Muscle layer of colon (tissue), 2 donors: ENCODE results near the gene RPRD1B.

Experiments
- H3K27ac ChIP-seq: one replicate; pipeline ENCODE4 v1.7.0; 2013; ENCODE audit warnings: low read depth, mild to moderate bottlenecking, low read length, moderate library complexity
- H3K27me3 ChIP-seq, 2 donors: one replicate each; pipeline ENCODE4 v1.7.0; 2013; ENCODE audit warnings: low read length in 2 of 2, mild to moderate bottlenecking in 2 of 2; ENCODE audit not compliant: insufficient read depth in 2 of 2, control insufficient read depth in 1 of 2
- H3K36me3 ChIP-seq: one replicate; pipeline ENCODE4 v1.7.0; 2013; ENCODE audit warnings: mild to moderate bottlenecking, low read length; ENCODE audit not compliant: insufficient read depth
- H3K4me1 ChIP-seq: one replicate; pipeline ENCODE4 v1.7.0; 2013; ENCODE audit warnings: mild to moderate bottlenecking, low read length; ENCODE audit not compliant: insufficient read depth
- H3K4me3 ChIP-seq, 2 donors: one replicate each; pipeline ENCODE4 v1.7.0; 2013; ENCODE audit warnings: low read length in 2 of 2, low read depth in 1 of 2, mild to moderate bottlenecking in 1 of 2, moderate library complexity in 1 of 2
- H3K9ac ChIP-seq: one replicate; pipeline ENCODE4 v1.7.0; 2013; ENCODE audit warnings: low read length
- H3K9me3 ChIP-seq: one replicate; pipeline ENCODE4 v1.7.0; 2013; ENCODE audit warnings: mild to moderate bottlenecking, low read length
- donor health status: abdominal sarcoma.
- donor health status: Adenocarcinoma of cecum.

Gene RPRD1B

GRCh38 chr20:38063911-38064530, 30.5 kb downstream of the RPRD1B start:
- no peak overlapping the region for H3K4me3 ChIP-seq
- no peaks in the 10 kb centered on the region for H3K9me3 ChIP-seq
- H3K27ac ChIP-seq, result no peak overlapping the region
- H3K9ac ChIP-seq, result no peak overlapping the region
- H3K36me3 ChIP-seq, result peaks cover 73% of the 10 kb centered on the region
- H3K4me1 ChIP-seq, result no peaks in the 10 kb centered on the region
- H3K27me3 ChIP-seq, result no peaks in the 10 kb centered on the region

- no peaks in the 10 kb centered on the region for H3K27me3 ChIP-seq
- H3K9ac ChIP-seq, result no peak overlapping the region
- H3K4me1 ChIP-seq, result no peaks in the 10 kb centered on the region
- H3K9me3 ChIP-seq, result no peaks in the 10 kb centered on the region
- peaks cover 62% of the 10 kb centered on the region for H3K36me3 ChIP-seq
- no peak overlapping the region for H3K27ac ChIP-seq
- no peak overlapping the region for H3K4me3 ChIP-seq
Observed at GRCh38 chr20:38065764-38066375, 32.3 kb downstream of the RPRD1B start.

GRCh38 chr20:38066969-38067716, 33.6 kb downstream of the RPRD1B start:
- H3K4me3 ChIP-seq, result no peak overlapping the region
- peaks cover 65% of the 10 kb centered on the region for H3K36me3 ChIP-seq
- H3K9ac ChIP-seq, result no peak overlapping the region
- no peaks in the 10 kb centered on the region for H3K4me1 ChIP-seq
- no peaks in the 10 kb centered on the region for H3K9me3 ChIP-seq
- H3K27me3 ChIP-seq, result no peaks in the 10 kb centered on the region
- no peak overlapping the region for H3K27ac ChIP-seq

- no peak overlapping the region for H3K9ac ChIP-seq
- H3K4me3 ChIP-seq, result no peak overlapping the region
- H3K4me1 ChIP-seq, result peaks cover 4% of the 10 kb centered on the region
- peaks cover 62% of the 10 kb centered on the region for H3K36me3 ChIP-seq
- no peaks in the 10 kb centered on the region for H3K9me3 ChIP-seq
- H3K27ac ChIP-seq, result no peak overlapping the region
- H3K27me3 ChIP-seq, result no peaks in the 10 kb centered on the region
Observed at GRCh38 chr20:38067717-38068365, 34.3 kb downstream of the RPRD1B start.

GRCh38 chr20:38072898-38073297, 39.4 kb downstream of the RPRD1B start:
- peaks cover 40% of the 10 kb centered on the region for H3K4me1 ChIP-seq
- peak overlapping the region; percentile 67 for H3K27ac ChIP-seq
- H3K36me3 ChIP-seq, result peaks cover 42% of the 10 kb centered on the region

GRCh38 chr20:38073307-38074071, 39.9 kb downstream of the RPRD1B start:
- H3K9ac ChIP-seq, result no peak overlapping the region
- peak overlapping the region; percentile 67 for H3K27ac ChIP-seq
- no peaks in the 10 kb centered on the region for H3K27me3 ChIP-seq
- peaks cover 40% of the 10 kb centered on the region for H3K4me1 ChIP-seq
- H3K36me3 ChIP-seq, result peaks cover 36% of the 10 kb centered on the region
- no peak overlapping the region for H3K4me3 ChIP-seq
- no peaks in the 10 kb centered on the region for H3K9me3 ChIP-seq

More at GRCh38 chr20:38072898-38073297, 39.4 kb downstream of the RPRD1B start:
- no peak overlapping the region for H3K9ac ChIP-seq
- H3K27me3 ChIP-seq, result no peaks in the 10 kb centered on the region
- H3K9me3 ChIP-seq, result no peaks in the 10 kb centered on the region
- no peak overlapping the region for H3K4me3 ChIP-seq

GRCh38 chr20:38075161-38075998, 41.8 kb downstream of the RPRD1B start:
- no peak overlapping the region for H3K9ac ChIP-seq
- no peaks in the 10 kb centered on the region for H3K9me3 ChIP-seq
- H3K27me3 ChIP-seq, result no peaks in the 10 kb centered on the region
- no peak overlapping the region for H3K4me3 ChIP-seq
- H3K36me3 ChIP-seq, result peaks cover 26% of the 10 kb centered on the region
- H3K27ac ChIP-seq, result peak overlapping the region; percentile 37
- peaks cover 40% of the 10 kb centered on the region for H3K4me1 ChIP-seq

GRCh38 chr20:38076548-38076947, 43.0 kb downstream of the RPRD1B start:
- Histone ChIP-seq H3K9me3 (no peaks in the 10 kb centered on the region), H3K27ac (no peak overlapping the region), H3K4me3 (no peak overlapping the region), H3K36me3 (peaks cover 18% of the 10 kb centered on the region), H3K9ac (no peak overlapping the region), H3K4me1 (peaks cover 40% of the 10 kb centered on the region), H3K27me3 (no peaks in the 10 kb centered on the region)

- Histone ChIP-seq H3K36me3 (peaks cover 9% of the 10 kb centered on the region), H3K9ac (no peak overlapping the region), H3K27ac (no peak overlapping the region), H3K4me1 (peaks cover 34% of the 10 kb centered on the region), H3K27me3 (no peaks in the 10 kb centered on the region), H3K4me3 (no peak overlapping the region), H3K9me3 (no peaks in the 10 kb centered on the region)
Observed at GRCh38 chr20:38078084-38078483, 44.5 kb downstream of the RPRD1B start.

GRCh38 chr20:38079353-38079752, 45.8 kb downstream of the RPRD1B start:
- Histone ChIP-seq H3K4me1 (peaks cover 32% of the 10 kb centered on the region), H3K27me3 (no peaks in the 10 kb centered on the region), H3K9ac (no peak overlapping the region), H3K27ac (no peak overlapping the region), H3K36me3 (peaks cover 9% of the 10 kb centered on the region), H3K4me3 (no peak overlapping the region), H3K9me3 (no peaks in the 10 kb centered on the region)
